ENCODE results near the gene NPS.
A peak's percentile ranks its signal among the peaks of the same experiment; 100 is the strongest.

NPS gene

GRCh38 chr10:127549009-127549408 lies at the start of gene NPS:
TSS of gene NPS (plus strand) at chr10:127549309. CDS start at chr10:127549369, 60 bp downstream.
- DNase-seq, result no peak

GRCh38 chr10:127500127-127500526 lies 49.0 kb upstream of the NPS start:
- no peak for DNase-seq

- DNase-seq, result no peak
Measured at GRCh38 chr10:127506094-127506493, 43.0 kb upstream of the NPS start.

DNA sequence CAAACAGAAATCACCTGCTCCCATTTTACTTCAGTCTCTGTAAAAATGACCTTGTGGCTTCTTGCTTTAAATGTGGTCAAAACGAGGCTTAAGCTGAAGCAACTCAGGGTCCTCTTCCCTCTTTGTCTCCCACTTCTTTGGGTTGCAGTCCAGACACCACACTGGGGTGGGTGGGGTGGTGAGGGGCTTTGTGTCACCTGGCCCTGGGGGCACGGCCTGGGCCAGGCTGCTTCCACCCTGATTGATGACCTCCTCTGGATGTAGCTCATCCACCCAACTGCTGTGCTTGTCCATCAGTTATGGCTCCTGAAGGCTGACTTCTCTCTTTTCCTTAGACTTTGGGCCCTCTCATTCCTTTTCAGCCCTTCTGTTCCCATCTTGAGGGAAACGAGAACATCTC lies 26.8 kb upstream of the NPS start:
- DNase-seq, result no peak

DNA sequence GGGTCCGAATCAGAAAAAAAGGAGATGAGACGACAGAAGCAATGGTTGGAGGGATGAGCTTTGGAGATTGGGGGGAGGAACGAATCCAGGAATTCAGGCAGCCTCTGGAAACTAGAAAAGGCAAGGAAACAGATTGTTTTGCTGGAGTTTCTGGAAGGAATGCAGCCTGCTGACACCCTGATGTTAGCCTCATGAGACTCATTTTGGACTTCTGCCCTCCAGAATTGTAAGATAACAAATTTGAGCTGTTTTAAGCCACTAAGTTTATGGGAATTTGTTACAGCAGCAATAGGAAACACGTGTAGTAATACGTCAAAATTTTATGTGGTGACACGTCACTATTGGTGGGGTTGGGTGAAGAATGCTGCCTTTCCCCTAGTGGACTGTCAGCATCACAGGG lies 25.6 kb upstream of the NPS start:
- no peak for DNase-seq

GRCh38 chr10:127524229-127524628 lies 24.9 kb upstream of the NPS start:
- no peak for DNase-seq

DNA sequence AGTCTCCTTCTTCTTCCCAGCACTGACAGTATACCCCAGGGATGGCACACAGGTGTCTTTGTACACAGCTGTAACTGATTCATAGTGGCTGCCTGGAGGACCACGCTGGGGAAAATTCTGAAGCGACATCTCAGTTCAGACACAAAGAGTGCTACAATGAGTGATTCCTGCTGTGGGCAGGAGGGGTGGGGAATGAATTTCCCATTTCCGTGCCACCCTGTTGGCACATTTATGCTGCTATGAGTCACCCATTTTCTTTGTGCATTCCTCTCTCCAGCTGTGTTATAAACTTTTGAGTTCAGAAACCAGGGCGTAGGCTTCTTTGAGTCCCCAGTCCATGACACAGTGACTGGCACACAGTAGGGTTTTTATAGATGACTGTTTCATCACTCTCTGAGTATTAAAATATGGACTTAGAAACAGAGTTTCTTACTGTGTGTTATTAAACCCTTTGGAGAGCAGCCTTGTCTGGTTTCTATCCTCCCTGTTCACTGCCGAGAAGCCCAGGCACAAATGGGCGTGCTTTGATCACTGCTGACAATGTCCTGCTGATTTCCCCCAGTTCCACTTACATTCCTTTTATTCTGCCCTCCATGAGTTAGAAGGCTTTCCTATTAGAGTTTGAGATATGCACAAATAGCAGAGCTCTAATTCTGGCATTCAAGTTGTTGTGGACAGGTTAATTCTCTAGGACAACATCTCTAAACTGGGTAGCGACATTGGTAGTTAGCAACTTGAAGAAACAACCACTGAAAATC lies 24.0 kb upstream of the NPS start:
- DNase-seq, result peak; percentile 39

DNA sequence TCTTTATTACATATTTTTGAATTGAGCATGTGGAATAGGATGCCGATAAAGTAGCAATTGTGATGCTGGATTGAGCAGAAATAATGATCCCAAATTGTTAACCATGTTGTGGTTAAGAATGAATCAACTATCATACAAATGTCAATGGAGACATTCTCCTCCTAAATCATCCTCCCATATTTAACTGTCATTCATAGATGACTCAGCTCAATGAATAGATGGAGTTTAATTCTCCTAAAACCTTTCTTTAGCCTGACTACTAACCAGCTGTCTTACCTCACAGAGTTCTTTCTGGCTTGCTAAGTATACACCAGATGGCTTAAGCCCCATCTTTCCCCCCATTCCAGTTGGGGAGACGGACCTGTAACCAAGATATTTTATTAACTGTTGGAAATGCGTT lies 23.4 kb upstream of the NPS start:
- no peak for DNase-seq

DNA sequence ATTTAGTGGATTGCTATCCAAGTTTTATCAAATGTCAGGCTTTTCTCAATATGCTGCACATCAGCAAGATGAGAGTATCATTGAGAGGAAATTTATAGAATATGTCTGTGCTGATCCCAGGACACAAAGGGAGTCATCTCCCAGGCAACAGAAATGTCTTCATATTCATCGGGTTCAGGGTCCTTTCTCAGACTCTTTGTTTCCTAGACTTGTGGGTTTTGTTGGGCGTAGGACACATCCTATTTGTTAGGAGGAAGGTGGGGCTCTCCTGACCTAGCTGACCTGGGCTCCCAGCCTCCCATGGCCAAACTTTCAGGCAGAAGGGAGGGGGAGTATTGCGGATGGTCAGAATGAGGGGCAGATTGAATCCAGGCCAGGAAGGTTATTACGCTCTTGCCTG lies 22.9 kb upstream of the NPS start:
- DNase-seq, result no peak

GRCh38 chr10:127527320-127527719 lies 21.8 kb upstream of the NPS start:
- DNase-seq, result no peak

DNA sequence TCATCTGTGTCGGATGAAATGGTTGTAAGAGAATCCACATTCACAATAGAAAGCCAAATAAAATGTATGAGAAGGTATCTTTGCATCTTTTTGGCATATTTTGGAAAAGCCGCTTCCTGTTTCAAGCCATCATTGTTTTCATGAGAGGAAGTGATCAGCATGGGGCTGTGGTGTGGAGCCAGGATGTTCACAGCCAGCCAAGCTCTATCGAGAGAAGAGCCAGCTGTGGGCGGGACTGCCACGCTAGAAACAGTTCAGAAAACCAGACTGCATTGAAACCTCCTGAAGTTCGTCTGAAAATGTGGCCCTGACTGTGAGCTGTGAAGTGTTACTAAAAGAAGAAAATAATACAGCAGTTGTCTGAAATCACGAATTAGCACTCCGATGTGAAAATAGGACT lies 21.2 kb upstream of the NPS start:
- no peak for DNase-seq

DNA sequence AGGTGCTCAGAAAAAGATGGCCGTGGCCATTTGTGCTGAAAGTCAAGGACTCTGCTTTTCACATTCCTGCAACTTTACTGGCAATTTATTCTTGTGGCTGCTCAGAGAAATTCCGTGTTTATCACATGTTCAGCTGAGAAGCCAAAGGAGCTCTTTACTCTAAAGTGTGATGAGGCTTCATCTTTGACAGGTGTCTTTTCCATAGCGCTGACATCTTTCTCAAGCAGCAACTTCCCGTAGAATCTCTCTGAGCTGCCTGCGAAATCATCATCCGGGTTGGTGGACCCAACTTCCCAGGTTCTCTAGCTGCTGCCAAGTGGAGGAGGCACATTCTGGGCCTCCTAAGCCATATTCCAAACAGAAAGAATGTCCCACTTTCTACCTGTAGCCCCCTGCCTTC lies 16.9 kb upstream of the NPS start:
- no peak for DNase-seq

DNA sequence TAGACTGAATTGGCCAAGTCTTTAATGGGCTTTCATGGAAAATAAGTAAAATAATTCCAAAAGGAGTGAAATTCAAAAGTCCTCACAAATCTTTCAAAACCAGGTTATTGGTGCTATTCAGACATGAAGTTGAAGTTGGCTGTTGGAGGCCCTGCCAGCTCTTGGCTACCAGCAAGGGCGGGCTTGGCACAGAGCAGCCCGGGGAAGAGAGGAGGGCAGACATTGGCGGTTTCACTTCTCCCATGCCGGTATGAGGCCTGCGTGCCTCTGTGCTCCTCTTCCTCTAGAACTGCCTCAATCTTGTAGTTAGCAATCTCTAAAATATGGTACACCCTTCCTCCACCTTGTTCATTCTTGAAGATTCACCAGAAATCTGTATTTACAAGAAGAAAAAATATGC lies 16.4 kb upstream of the NPS start:
- DNase-seq, result no peak

DNA sequence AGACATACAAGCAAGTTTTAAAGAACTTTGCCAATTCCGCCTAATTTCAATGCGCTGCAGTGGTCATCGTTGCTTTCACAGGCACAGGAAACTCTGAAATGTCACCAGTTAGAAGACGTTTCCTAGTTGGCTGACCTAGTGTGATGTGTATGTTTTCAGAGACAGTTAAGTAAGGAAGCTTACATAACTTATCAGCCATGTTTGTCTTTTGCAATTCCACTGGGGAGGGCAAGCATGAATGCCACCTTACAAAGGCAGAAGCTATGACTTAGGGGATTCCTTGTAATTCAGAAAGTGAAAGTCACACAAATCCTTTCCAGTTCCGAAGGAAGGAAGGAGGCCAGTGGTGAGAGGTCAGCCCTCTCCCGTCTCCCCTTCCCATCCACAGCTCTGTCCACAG lies 15.0 kb upstream of the NPS start:
- DNase-seq, result no peak

DNA sequence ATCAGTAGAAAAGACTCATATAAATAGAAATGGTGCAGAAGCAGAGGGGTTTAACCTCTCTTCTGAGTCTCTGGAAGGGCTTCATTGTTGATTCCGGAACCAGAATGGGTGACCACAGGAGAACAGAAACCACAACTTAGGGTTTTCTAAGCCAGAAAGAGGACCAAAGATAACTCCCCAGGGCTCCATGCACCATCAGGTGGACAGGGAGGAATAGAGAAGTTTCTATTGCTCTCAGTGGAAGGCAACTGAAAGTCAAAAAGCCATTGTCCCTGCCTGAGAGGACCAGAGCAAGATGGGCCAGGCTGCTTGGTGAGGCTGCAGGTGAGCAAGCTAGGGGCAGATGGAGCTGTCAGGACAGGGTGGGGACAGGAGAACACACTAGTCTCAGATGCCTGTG lies 14.6 kb upstream of the NPS start:
- no peak for DNase-seq

DNA sequence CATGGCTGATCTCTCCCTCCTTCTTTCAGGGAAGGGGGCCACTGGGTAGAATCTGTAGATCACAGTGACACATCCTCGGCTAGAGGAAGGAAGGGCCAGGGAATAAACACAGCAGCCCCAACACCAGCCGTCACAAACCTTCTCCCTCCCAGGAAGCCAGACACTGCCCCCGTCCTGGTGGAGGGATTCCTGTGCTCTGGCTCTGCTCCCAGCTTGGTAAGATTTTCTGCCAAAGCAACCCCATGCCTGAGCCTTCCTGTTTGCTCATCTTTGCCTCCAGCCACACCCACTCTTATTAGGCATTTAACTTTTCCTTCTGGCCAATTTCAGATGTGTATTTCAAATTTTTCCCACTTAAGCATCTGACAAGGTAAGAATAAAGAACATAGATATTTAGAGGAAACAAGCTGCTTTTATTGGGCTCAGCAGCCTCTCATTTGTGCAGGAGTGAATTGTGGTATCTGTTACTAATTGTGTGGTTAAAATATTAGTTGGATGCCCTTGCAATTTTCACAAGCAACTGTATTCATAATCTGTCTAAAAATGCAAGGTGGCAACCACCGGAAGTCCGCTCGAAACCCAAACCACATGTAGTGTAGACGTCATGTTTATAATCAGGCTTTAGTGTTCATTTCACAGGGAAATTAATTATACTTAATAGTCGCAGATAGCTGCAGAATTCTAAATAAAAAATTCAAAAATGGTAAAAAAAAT lies 13.2 kb upstream of the NPS start:
- DNase-seq, result no peak

- no peak for DNase-seq
Measured at GRCh38 chr10:127536972-127537760, 11.9 kb upstream of the NPS start.

DNA sequence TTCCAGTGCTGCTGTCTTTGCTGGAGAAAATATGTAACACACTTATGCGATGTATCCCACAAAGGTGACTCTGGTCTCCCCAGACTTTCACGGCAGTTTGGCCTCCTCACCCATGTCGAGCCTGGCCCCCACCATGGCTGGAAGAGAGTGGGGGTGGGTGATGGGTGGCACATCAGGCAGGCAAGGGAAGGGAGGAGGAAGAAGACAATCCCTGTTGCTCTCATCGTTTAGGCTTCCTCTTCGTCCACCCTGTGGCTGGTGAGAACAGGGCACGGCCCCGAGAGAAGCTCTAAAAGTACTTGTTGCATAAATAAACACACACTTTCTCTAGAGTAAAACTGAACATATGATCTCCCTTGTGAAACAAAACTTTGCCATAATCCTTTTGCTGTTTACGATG lies 11.2 kb upstream of the NPS start:
- DNase-seq, result no peak

- no peak for DNase-seq
Measured at GRCh38 chr10:127548022-127548421, 1.1 kb upstream of the NPS start.

- no peak for DNase-seq
Measured at GRCh38 chr10:127550861-127551260, 1.8 kb downstream of the NPS start.

DNA sequence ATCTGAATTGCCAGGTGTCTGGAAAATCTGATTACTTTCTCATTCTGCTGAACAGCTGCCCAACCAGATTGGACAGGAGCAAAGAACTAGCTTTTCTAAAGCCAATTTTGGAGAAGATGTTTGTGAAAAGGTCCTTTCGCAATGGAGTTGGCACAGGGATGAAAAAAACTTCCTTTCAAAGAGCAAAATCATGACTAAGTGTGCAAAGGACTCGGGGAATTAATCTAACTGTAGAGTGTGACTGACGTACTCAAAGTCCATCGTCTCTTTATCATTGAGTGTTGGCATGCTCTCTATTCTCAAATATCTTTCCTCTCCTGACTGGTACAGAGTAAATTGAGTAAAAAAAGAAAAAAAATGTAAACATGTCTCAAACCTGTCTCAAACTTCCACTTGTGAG lies 3.3 kb downstream of the NPS start:
- DNase-seq, result no peak

- DNase-seq, result no peak
Measured at GRCh38 chr10:127553417-127553816, 4.3 kb downstream of the NPS start.

GRCh38 chr10:127556916-127557315 lies 7.8 kb downstream of the NPS start:
- DNase-seq, result no peak

DNA sequence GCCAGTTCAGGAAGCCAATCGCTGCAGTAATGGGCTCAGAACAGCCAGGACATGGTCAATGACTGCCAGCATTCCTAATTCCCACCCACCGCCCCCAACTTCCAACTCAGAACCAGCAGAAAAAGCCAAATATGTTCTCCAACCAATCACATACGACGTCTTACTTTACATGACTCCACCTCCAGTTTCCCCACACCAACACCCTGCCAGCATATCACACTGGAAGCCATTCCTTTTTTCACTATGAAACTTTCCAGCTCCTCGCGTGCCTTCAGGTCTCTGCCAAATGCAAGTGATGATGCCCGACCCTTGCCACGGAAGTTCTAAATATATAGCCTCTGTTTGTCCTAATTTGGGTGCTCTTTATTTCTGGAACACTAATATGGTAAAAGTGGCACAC lies 12.5 kb downstream of the NPS start:
- no peak for DNase-seq
